ENCODE results near the gene PLAC8.
"Not testable (repeated sequence)": the region's sequence is repeated elsewhere in the genome, so short reads cannot be mapped to it uniquely, and the experiment has no call there.

Gene PLAC8

GRCh38 chr4:83114576-83114975 lies at the start of gene PLAC8:
PLAC8 (minus strand) TSS chr4:83114729; CDS start chr4:83107921, 6,808 bp downstream.
- DNase-seq = no peak

- DNase-seq = no peak
These were observed 38.9 kb upstream of the PLAC8 start for GRCh38 chr4:83153417-83153816.

GRCh38 chr4:83152746-83153145 lies 38.2 kb upstream of the PLAC8 start:
- DNase-seq = no peak

GRCh38 chr4:83151651-83152050 lies 37.1 kb upstream of the PLAC8 start:
- no peak for DNase-seq

- DNase-seq = peak; percentile 15
These were observed 36.3 kb upstream of the PLAC8 start for GRCh38 chr4:83150653-83151330.

- no peak for DNase-seq
These were observed 35.5 kb upstream of the PLAC8 start for GRCh38 chr4:83149865-83150652.

GRCh38 chr4:83146841-83147240 lies 32.3 kb upstream of the PLAC8 start:
- DNase-seq = no peak

GRCh38 chr4:83145776-83146175 lies 31.2 kb upstream of the PLAC8 start:
- not testable (repeated sequence) for DNase-seq

- no peak for DNase-seq
These were observed 25.1 kb upstream of the PLAC8 start for GRCh38 chr4:83139514-83140156.

GRCh38 chr4:83138946-83139345 lies 24.4 kb upstream of the PLAC8 start:
- DNase-seq = no peak

- DNase-seq = no peak
These were observed 17.5 kb upstream of the PLAC8 start for GRCh38 chr4:83132065-83132464.

GRCh38 chr4:83129264-83129663 lies 14.7 kb upstream of the PLAC8 start:
- no peak for DNase-seq

GRCh38 chr4:83128240-83128929 lies 13.9 kb upstream of the PLAC8 start:
- peak; percentile 87 for DNase-seq

GRCh38 chr4:83125738-83126141 lies 11.2 kb upstream of the PLAC8 start:
- no peak for DNase-seq

- no peak for DNase-seq
These were observed 9.7 kb upstream of the PLAC8 start for GRCh38 chr4:83124111-83124780.

- DNase-seq = no peak
These were observed 6.7 kb upstream of the PLAC8 start for GRCh38 chr4:83121246-83121645.

- DNase-seq = peak; percentile 25
These were observed 4.3 kb upstream of the PLAC8 start for GRCh38 chr4:83118869-83119268.

- DNase-seq = no peak
These were observed 1.2 kb upstream of the PLAC8 start for GRCh38 chr4:83115656-83116285.

GRCh38 chr4:83115000-83115399 lies 471 bp upstream of the PLAC8 start:
- peak; percentile 64 for DNase-seq

- no peak for DNase-seq
These were observed 1.1 kb downstream of the PLAC8 start for GRCh38 chr4:83113429-83113786.

GRCh38 chr4:83112678-83113428 lies 1.7 kb downstream of the PLAC8 start:
- DNase-seq = peak; percentile 65

GRCh38 chr4:83112231-83112630 lies 2.3 kb downstream of the PLAC8 start:
- no peak for DNase-seq
